GM21576 (cell line): ENCODE measurements around the gene POU5F1.
"Not testable (repeated sequence)": the region's sequence is repeated elsewhere in the genome, so short reads cannot be mapped to it uniquely, and the experiment has no call there.

Experiments
- ATAC-seq: cut with Tn5 transposase; IDR thresholded peaks from one replicate; pipeline ENCODE4 v1.9.1; 2021; ENCODE audit warnings: mild to moderate bottlenecking, moderate library complexity; ENCODE audit not compliant: unreplicated experiment

POU5F1 gene

DNA sequence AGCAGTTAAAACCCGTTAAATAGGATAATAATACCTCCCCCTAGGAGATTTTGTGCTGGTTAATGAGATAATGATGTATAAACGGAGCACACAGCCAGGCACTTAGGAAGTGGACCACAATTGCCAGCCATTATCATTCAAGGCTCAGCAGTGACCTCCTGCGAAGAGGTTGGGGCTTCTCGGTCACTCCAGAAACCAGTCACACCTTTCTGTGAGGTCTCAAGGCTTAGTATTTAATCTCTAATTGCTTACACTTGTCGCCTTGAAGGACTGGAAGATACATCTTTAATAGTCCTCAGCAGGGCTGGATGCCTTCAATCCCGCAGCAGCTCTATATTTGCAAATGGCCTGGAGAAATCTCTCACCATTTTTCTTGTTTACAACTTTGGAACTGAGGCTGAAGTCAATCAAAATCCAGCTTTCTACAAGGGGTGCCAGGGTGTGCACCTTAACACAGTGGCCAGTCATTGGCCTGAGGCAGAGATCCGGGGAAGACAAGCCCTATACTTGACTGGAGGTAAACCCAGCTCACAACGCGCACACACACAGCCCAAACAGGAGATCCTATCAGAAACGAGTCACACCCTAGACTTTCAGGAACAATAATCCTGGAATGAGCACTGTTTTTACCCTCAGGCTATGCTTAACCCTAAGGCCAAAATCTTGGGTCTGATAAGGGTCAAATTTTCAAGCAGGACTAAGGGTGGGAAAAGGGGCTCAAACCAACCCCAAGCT is 1.2 kb downstream of the POU5F1 start:
- no peak for ATAC-seq

DNA sequence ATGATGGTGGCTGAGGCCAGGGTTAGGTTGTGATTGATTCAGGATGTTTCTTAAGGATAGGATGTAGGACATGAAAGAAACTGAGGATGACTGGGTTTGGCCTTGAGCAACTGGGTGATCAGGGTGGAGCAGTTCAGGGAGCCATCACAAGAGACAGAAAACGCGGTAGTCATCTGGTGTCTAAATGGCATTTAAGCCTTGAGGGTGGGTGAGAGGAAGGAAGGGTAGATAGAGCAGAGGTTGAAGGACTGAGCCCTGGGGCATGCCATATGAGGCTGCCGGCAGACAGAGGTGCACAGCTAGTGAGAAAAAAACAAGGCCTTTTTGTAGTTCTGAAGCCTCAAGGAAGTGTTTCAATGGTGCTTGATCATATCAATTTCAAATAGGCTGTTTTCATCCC is 1.9 kb downstream of the POU5F1 start:
- ATAC-seq, result no peak

DNA sequence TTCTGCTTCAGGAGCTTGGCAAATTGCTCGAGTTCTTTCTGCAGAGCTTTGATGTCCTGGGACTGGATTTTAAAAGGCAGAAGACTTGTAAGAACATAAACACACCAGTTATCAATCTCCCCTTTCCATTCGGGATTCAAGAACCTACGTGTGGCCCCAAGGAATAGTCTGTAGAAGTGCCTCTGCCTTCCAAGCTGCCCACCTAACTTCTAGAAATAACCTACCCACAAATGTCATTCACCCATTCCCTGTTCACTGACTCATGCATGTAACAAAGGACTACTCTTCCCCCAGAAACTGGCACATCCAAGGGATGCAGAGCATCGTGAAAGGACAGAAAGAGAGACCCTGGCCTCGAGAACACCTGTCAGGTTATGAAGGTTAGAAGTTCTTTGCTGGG is 4.5 kb downstream of the POU5F1 start:
- no peak for ATAC-seq

GRCh38 chr6:31165064-31165832 is 5.2 kb downstream of the POU5F1 start:
- peak; percentile 67 for ATAC-seq

- ATAC-seq, result not testable (repeated sequence)
These were observed 5.9 kb downstream of the POU5F1 start for GRCh38 chr6:31164475-31165063.

GRCh38 chr6:31163922-31164321 is 6.6 kb downstream of the POU5F1 start:
- no peak for ATAC-seq

- ATAC-seq, result no peak
These were observed 7.9 kb downstream of the POU5F1 start for GRCh38 chr6:31162463-31163165.

GRCh38 chr6:31161216-31162126 is 9.0 kb downstream of the POU5F1 start:
- no peak for ATAC-seq

DNA sequence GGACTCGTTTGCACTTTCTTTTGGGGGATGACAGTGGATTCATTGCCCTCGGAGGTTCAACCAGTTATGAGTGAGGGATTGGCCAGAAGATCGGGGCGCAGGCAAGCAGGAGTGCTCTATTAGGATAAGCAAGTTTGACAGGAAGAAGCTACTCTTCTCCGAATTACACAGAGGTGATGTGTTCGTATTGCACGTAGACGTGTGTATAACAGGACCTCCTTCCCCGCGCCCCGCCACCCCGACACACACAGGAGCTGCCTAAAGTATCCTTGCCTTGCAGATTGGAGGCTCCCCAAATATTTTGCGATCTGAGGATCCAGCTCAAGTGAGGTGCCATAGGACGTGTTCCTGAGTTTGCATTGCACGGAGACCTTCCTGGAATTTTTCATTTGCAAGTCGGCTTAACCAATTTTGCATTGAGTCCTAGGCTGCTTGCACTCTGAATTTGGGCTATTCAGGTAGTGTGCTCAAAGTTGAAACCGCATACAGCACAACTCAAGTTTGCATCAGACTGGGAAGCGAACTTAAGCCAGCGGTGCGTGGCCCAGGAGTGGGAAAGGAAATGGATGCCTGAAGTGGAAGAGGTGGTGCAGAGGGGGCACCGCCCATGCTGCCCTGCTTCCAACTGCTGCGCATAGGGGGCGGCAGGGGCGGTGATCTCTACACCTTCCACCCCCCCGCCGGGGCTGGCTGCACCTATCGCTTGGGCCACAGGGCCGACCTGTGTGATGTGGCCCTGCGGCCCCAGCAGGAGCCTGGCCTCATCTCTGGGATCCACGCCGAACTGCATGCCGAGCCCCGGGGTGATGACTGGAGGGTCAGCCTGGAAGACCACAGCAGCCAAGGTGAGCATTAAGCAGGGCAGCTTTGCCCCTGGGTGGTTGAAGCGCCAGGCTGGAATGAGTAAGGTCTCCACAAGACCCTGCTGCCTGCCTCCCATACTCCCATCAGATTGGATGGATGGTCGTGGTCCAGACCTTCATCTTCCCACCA is 11.3 kb downstream of the POU5F1 start:
- peak; percentile 3 for ATAC-seq

- ATAC-seq, result peak; percentile 73
These were observed 12.2 kb downstream of the POU5F1 start, which contains the start of gene TCF19 for GRCh38 chr6:31158140-31158862. TSS of gene TCF19 (plus strand) at chr6:31158589. CDS start at chr6:31159470, 881 bp downstream.

DNA sequence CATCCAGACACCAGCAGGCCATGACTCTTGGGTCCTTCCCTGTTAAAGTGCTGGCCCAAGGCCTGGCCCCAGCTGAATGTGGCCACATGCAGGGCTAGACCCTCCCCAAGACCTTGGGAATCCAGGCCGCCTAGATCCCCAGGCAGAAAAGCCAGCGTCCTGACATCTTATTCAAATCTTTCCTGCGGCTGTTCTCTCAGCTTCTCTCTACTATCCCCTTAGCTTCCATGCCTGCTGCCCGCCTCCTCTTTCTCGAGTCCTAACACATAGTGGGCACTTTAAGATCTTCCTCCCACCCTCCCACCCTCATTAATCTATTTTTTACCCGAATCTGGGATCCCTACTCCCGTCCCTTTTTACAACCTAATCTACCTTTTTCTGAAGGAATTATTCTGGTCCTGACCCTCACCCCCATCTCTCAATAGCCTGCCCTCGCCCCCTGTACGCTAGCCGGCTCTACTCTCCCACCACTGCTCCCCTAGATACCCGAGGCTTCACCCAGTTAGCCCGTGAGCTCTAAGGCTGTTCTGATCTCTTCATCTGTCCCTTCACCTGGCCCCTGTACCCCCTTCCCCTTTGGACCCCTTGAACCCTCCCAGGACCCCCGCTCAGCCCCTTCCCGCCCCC is 12.9 kb downstream of the POU5F1 start, which contains the start of gene CCHCR1:
CCHCR1 (minus strand) TSS at position 290 of the 627 bp plus-strand sequence; CDS start at position 88, 202 bp downstream.
- peak; percentile 1 for ATAC-seq

DNA sequence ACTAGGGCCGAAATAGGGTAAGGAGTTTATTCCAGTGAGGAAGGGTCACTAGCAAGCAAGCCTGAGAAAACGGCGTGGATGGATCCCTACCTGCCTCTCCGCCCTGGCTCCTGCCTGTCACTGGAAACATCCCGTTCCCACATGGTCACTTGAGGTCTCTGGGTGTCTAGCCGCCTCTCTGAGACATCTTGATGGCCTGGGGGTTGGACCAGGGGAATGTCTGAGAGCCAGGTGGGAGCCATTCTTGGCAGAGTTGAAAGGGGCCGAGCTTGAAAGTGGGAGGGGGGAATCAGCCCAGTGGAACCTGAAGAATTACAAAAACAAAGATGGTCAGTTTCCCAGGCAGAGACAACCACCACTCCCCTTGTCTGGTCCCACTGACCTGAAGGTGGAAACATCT is 13.8 kb downstream of the POU5F1 start:
- no peak for ATAC-seq

GRCh38 chr6:31154436-31154835 is 16.0 kb downstream of the POU5F1 start:
- no peak for ATAC-seq

DNA sequence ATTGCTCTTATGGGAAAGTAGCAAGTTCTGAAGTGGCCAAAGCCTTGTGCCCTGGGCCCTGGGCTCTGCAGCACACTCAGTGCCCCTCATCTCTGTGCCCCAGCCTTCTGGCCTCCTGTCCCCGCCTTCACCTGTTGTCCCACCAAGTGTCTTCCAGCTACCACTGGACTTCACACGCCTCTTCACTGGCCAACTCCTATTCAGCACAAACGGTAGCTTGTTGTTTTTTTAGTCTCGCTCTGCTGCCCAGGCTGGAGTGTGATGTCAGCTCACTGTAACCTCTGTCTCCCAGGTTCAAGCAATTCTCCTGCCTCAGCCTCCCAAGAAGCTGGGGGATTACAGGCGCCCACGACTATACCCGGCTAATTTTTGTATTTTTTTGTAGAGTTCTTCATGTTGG is 17.7 kb downstream of the POU5F1 start:
- no peak for ATAC-seq

- ATAC-seq, result no peak
These were observed 20.5 kb downstream of the POU5F1 start for GRCh38 chr6:31149827-31150447.

DNA sequence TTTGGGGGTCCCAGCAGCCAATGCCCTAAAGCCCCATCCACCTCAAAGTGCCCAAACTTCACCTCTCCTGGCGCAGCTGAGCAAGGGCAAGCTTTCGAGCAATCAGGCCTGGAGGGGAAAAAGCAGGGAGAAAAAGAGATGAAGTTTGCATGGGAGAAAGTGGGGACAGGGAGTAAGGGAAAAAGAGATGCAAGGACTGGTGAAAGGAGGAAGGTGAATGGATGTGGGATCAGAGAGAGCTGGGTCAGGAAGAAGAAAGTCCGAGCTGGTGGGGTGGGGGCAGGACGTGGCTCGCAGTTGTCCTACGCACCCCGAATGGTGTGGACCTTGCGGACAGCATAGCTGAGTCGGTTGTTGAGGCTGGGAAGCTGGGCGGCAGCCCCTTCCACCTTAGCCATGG is 25.1 kb downstream of the POU5F1 start:
- no peak for ATAC-seq

GRCh38 chr6:31144970-31145340 is 25.5 kb downstream of the POU5F1 start:
- ATAC-seq, result no peak
